Breast epithelium (tissue), 4 donors: Measurements from ENCODE around the gene MYH3. TPM values are rescaled to one million over a fixed set of nuclear protein-coding genes. Genes with fewer than 3 reads are reported as not detected.

Source experiments
- DNase-seq, 2 donors: peaks; one replicate each; pipeline ENCODE4 v3.0.0-alpha.2; 2019; ENCODE audit warnings: low spot score in 2 of 2
- H3K27ac ChIP-seq, 2 donors: fragments of 200-600 bp; sonication (generic) in 1 of 2; one replicate each; pipeline ENCODE4 v1.5.1; 2016 to 2019; ENCODE audit warnings: mild to moderate bottlenecking in 1 of 2
- H3K27me3 ChIP-seq, 2 donors: fragments of 200-600 bp; sonication (generic) in 1 of 2; one replicate each; pipeline versions ENCODE4 v1.5.1 to v1.6.0; 2017 to 2019; ENCODE audit warnings: control low read depth in 1 of 2, mild to moderate bottlenecking in 1 of 2
- H3K36me3 ChIP-seq: fragments of 200-600 bp; one replicate; pipeline ENCODE4 v1.5.1; 2019
- H3K4me1 ChIP-seq, 2 donors: fragments of 200-600 bp; sonication (generic); one replicate each; pipeline ENCODE4 v1.5.1; 2016 to 2019; ENCODE audit warnings: control low read depth in 1 of 2
- H3K4me3 ChIP-seq, 3 donors: fragments of 200-600 bp; sonication (generic); 1 replicate in 2 of 3; 2 replicates in 1 of 3; pipeline ENCODE4 v1.5.1; 2016 to 2019; ENCODE audit warnings: mild to moderate bottlenecking in 3 of 3, moderate library complexity in 2 of 3
- H3K9me3 ChIP-seq, 2 donors: fragments of 200-600 bp; sonication (generic) in 1 of 2; one replicate each; pipeline ENCODE4 v1.5.1; 2016 to 2019; ENCODE audit warnings: control low read depth in 1 of 2
- CTCF ChIP-seq, 3 donors: fragments of 450-650 bp; IDR thresholded peaks; one replicate each; pipeline ENCODE4 v1.5.1; 2016 to 2017; ENCODE audit warnings: antibody characterized with exemption in 3 of 3, mild to moderate bottlenecking in 3 of 3, moderate library complexity in 3 of 3
- POLR2A ChIP-seq: fragments of 450-650 bp; IDR thresholded peaks from one replicate; pipeline ENCODE4 v1.6.1; 2016; ENCODE audit warnings: antibody characterized with exemption, mild to moderate bottlenecking, moderate library complexity
- POLR2AphosphoS5 ChIP-seq, 3 donors: sonication (generic); formaldehyde crosslinking; IDR thresholded peaks; one replicate each; pipeline ENCODE4 v1.6.1; 2017; ENCODE audit warnings: antibody characterized with exemption in 3 of 3
- intact Hi-C: fragments of 100-400 bp; cut with DNase I; formaldehyde crosslinking; loops from one replicate; pipeline ENCODE4 v1.15.1; 2023; ENCODE audit warnings: low total_unique reads
- total RNA-seq, 3 donors: library from RNA; depleted of rRNA; stranded (reverse); fragments of >200 nt; gene quantifications; one replicate each; pipeline ENCODE4 v1.1.0, GENCODE V29; 2016

The MYH3 gene
- total RNA-seq, 3 donors from 2014 or later: 0.80 to 2.9 (median 2.2) TPM

- no peaks in the 10 kb centered on the region for H3K36me3 ChIP-seq
- peak overlapping the region; percentile 43 to 68 for H3K27ac ChIP-seq
- intact Hi-C loops: no loop called here
- H3K4me3 ChIP-seq: no peak overlapping the region
- no peaks in the 10 kb centered on the region for H3K27me3 ChIP-seq
- TF ChIP-seq CTCF (IDR thresholded peaks at IDR 0.05) (no peak), POLR2A (no peak), POLR2AphosphoS5 (IDR thresholded peaks at IDR 0.05) (no peak)
- DNase-seq: peak in 1 of 2 donors; percentile 35
- no peaks in the 10 kb centered on the region for H3K9me3 ChIP-seq
- no peaks in the 10 kb centered on the region for H3K4me1 ChIP-seq
Measured at GRCh38 chr17:10622617-10623485, 34.3 kb downstream of the MYH3 start.

GRCh38 chr17:10621397-10621796 is 35.7 kb downstream of the MYH3 start:
- intact Hi-C loops: no loop called here
- no peaks in the 10 kb centered on the region for H3K4me1 ChIP-seq

GRCh38 chr17:10620823-10621222 is 36.3 kb downstream of the MYH3 start:
- Histone ChIP-seq H3K27ac (no peak overlapping the region), H3K9me3 (no peaks in the 10 kb centered on the region), H3K4me1 (no peaks in the 10 kb centered on the region), H3K4me3 (no peak overlapping the region), H3K27me3 (no peaks in the 10 kb centered on the region), H3K36me3 (no peaks in the 10 kb centered on the region)
- intact Hi-C loops: no loop called here
- TF ChIP-seq POLR2A (no peak), CTCF (IDR thresholded peaks at IDR 0.05) (no peak), POLR2AphosphoS5 (IDR thresholded peaks at IDR 0.05) (no peak)
- no peak for DNase-seq

More at GRCh38 chr17:10621397-10621796, 35.7 kb downstream of the MYH3 start:
- TF ChIP-seq POLR2A: no peak
- no peak for TF ChIP-seq POLR2AphosphoS5 (IDR thresholded peaks at IDR 0.05)
- no peak for TF ChIP-seq CTCF (IDR thresholded peaks at IDR 0.05)
- Histone ChIP-seq H3K36me3 (no peaks in the 10 kb centered on the region), H3K27me3 (no peaks in the 10 kb centered on the region), H3K27ac (peak overlapping the region in 1 of 2 donors; percentile 43), H3K4me3 (no peak overlapping the region), H3K9me3 (no peaks in the 10 kb centered on the region)
- DNase-seq: no peak

DNA sequence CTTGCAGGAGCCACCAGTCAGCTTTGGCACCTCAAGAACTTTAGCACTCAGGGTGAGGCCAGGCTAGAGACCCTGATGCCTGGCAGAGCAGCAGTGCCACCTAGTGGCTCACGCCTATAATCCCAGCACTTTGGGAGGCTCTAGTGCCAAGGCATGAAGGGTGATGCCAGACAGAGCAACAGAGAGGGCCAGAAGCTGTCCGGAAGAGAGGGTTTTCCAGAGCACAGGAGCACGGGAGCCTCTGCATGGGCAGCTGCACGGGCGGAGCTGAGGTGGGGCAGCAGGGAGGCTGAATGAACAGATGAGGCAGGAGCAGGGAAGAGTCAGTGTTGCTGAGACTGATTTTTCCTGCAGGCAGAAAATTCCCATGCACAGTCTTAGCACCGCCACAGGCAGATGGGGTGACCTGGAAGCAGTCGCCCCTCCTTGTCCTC is 38.9 kb downstream of the MYH3 start:
- intact Hi-C loops: loop anchor here (10.0 kb wide), 1 partner anchor 293 kb away; no protein-coding TSS in a partner anchor
- no peak overlapping the region for H3K27ac ChIP-seq
- no peaks in the 10 kb centered on the region for H3K9me3 ChIP-seq
- peak in 1 of 2 donors; percentile 49 for DNase-seq
- H3K36me3 ChIP-seq: no peaks in the 10 kb centered on the region
- H3K4me1 ChIP-seq: no peaks in the 10 kb centered on the region
- TF ChIP-seq POLR2AphosphoS5 (IDR thresholded peaks at IDR 0.05) (no peak), CTCF (IDR thresholded peaks at IDR 0.05) (peak; percentile 52 to 74 (median 57))
- H3K4me3 ChIP-seq: no peak overlapping the region
- no peaks in the 10 kb centered on the region for H3K27me3 ChIP-seq

- Histone ChIP-seq H3K27me3 (no peaks in the 10 kb centered on the region), H3K27ac (no peak overlapping the region), H3K4me1 (no peaks in the 10 kb centered on the region), H3K4me3 (no peak overlapping the region), H3K36me3 (no peaks in the 10 kb centered on the region), H3K9me3 (no peaks in the 10 kb centered on the region)
- no peak for DNase-seq
- intact Hi-C loops: loop anchor here (10.0 kb wide), 1 partner anchor 292 kb away; no protein-coding TSS in a partner anchor
- TF ChIP-seq POLR2AphosphoS5 (IDR thresholded peaks at IDR 0.05): no peak
- no peak for TF ChIP-seq CTCF (IDR thresholded peaks at IDR 0.05)
- TF ChIP-seq POLR2A: no peak
Measured at GRCh38 chr17:10617120-10617505, 40.0 kb downstream of the MYH3 start.
